Measurements from ENCODE around the gene LIG1. TPM values are rescaled to one million over a fixed set of nuclear protein-coding genes. Genes with fewer than 3 reads are reported as not detected.

Gene LIG1
- total and polyA plus RNA-seq, 2 of the 13 experiments (the other 11 are each of a cell fraction or from before 2014, with no cell fraction given): 20.1 to 64.4 TPM

DNA sequence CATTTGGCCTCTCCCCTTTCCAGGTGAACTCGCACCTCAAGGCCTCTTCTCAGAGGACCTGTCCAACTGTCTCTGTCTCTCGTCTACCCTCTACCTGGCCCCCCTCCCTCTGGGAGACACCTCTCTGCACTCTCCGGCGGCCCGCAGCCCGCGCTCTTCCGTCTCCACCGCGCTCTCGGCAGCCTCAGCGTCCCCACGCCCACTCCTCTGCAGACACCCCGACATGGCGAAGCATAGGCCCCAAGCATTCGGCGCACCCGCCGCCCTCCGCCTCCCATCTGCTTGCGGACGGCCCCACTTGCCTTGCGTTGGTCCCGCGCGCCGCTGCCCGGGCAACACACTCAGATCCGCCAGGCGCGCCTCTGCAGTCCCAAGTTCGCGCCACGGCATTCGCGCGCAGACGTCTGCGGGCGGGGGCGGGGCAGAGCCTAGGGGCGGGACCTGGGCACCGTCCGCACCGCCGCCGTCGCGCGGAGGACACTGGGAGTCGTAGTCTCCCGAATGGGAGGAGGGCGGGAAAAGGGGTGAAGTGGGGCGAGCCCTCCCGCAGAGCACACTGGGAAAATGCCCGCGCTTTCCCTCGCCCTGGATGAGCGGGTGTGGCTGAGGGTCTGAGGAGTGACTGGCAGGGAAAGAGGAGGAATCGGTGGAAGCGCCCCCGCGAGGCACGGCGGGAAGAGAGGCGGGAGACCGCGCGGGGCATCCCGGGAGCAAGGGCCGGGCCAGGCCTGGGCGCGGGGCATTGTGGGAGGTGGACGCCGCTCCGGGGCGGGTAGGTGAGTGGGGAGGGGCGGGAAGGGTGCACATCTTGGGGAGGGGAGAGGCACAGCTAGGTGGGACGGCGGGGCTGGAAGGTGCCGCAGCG lies at the start of gene LIG1, which contains the start of gene ZSWIM9 (continued):
- peak in 1 of 2 experiments; percentile 45; a peak in 1 of 4 replicates for TF ChIP-seq REST (IDR thresholded peaks at IDR 0.05; ENCODE audit: borderline replicate concordance in 1 of 2, low read depth in 1 of 2, low read length in 2 of 2)
- TF ChIP-seq, protein P1, sequence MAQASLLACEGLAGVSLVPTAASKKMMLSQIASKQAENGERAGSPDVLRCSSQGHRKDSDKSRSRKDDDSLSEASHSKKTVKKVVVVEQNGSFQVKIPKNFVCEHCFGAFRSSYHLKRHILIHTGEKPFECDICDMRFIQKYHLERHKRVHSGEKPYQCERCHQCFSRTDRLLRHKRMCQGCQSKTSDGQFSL (CRISPR knock-in tag; IDR thresholded peaks at IDR 0.05): peak; percentile 55; the same call in 1 of the 2 replicates
- TF ChIP-seq ZNF841 (CRISPR knock-in tag; IDR thresholded peaks at IDR 0.05; ENCODE audit: borderline replicate concordance): peak; percentile 82
- TF ChIP-seq ZSCAN31 (CRISPR knock-in tag; IDR thresholded peaks at IDR 0.05; ENCODE audit: low read depth): peak; percentile 74; the same call in 1 of the 2 replicates
- peak; percentile 90 for TF ChIP-seq ZNF143 (CRISPR knock-in tag; IDR thresholded peaks at IDR 0.05)
- TF ChIP-seq SALL2 (CRISPR knock-in tag; IDR thresholded peaks at IDR 0.05): peak; percentile 86; the same call in 1 of the 2 replicates
- peak; percentile 73; the same call in 1 of the 2 replicates for TF ChIP-seq ZNF768 (CRISPR knock-in tag; IDR thresholded peaks at IDR 0.05)
- 0 out of 2 replicates have a peak, but pooled peaks have one; percentile 55 for TF ChIP-seq KLF13 (CRISPR knock-in tag; IDR thresholded peaks at IDR 0.05)
- TF ChIP-seq ZNF7 (CRISPR knock-in tag; IDR thresholded peaks at IDR 0.05): no peak
- no peak for TF ChIP-seq NR2F6 (IDR thresholded peaks at IDR 0.05)
- no peak for TF ChIP-seq NR2F6 (CRISPR knock-in tag; IDR thresholded peaks at IDR 0.05)
- TF ChIP-seq ZNF512 (CRISPR knock-in tag; IDR thresholded peaks at IDR 0.05): no peak
- peak; percentile 80 for TF ChIP-seq TBX2 (CRISPR knock-in tag; IDR thresholded peaks at IDR 0.05; ENCODE audit: borderline replicate concordance)
- TF ChIP-seq ZNF24 (IDR thresholded peaks at IDR 0.05): no peak
- no peak for TF ChIP-seq PHF5A (CRISPR knock-in tag; IDR thresholded peaks at IDR 0.05; ENCODE audit: low read depth, unreplicated experiment)
- no peak for TF ChIP-seq NR2F1 (CRISPR knock-in tag; IDR thresholded peaks at IDR 0.05)
- TF ChIP-seq, protein P2, sequence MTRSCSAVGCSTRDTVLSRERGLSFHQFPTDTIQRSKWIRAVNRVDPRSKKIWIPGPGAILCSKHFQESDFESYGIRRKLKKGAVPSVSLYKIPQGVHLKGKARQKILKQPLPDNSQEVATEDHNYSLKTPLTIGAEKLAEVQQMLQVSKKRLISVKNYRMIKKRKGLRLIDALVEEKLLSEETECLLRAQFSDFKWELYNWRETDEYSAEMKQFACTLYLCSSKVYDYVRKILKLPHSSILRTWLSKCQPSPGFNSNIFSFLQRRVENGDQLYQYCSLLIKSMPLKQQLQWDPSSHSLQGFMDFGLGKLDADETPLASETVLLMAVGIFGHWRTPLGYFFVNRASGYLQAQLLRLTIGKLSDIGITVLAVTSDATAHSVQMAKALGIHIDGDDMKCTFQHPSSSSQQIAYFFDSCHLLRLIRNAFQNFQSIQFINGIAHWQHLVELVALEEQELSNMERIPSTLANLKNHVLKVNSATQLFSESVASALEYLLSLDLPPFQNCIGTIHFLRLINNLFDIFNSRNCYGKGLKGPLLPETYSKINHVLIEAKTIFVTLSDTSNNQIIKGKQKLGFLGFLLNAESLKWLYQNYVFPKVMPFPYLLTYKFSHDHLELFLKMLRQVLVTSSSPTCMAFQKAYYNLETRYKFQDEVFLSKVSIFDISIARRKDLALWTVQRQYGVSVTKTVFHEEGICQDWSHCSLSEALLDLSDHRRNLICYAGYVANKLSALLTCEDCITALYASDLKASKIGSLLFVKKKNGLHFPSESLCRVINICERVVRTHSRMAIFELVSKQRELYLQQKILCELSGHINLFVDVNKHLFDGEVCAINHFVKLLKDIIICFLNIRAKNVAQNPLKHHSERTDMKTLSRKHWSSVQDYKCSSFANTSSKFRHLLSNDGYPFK (CRISPR knock-in tag; IDR thresholded peaks at IDR 0.05; ENCODE audit: borderline replicate concordance): peak; percentile 82; the same call in 1 of the 2 replicates
- peak; percentile 68 for TF ChIP-seq CREM (IDR thresholded peaks at IDR 0.05)
- TF ChIP-seq CREM (CRISPR knock-in tag; IDR thresholded peaks at IDR 0.05): no peak
- no peak for TF ChIP-seq HNRNPH1 (optimal IDR thresholded peaks at IDR 0.05; ENCODE audit: low read depth, low read length)
- peak; percentile 75 for TF ChIP-seq ZNF350 (CRISPR knock-in tag; IDR thresholded peaks at IDR 0.05; ENCODE audit: borderline replicate concordance, low read depth)
